Heart left ventricle (tissue), 16 donors: ENCODE data around the gene SLBP. TPM values are rescaled to one million over a fixed set of nuclear protein-coding genes. Genes with fewer than 3 reads are reported as not detected.
A peak's percentile ranks its signal among the peaks of the same experiment; 100 is the strongest.
"Not testable (repeated sequence)": the region's sequence is repeated elsewhere in the genome, so short reads cannot be mapped to it uniquely, and the experiment has no call there.

ENCODE experiments used
- ATAC-seq, 4 donors: fragments of 200-7000 bp; cut with Tn5 transposase; one replicate each; pipeline ENCODE4 v1.9.1; 2020 to 2022; ENCODE audit warnings: moderate library complexity in 4 of 4, mild to moderate bottlenecking in 3 of 4, moderate number of reproducible peaks in 1 of 4
- DNase-seq, 5 donors: peaks; one replicate each; pipeline ENCODE4 v3.0.0-alpha.2; 2020
- H3K27ac ChIP-seq, 12 donors: fragments of 200-600 bp; sonication (generic) in 4 of 12; one replicate each; pipeline versions ENCODE4 v1.5.0 to v1.8.0; 2016 to 2022; ENCODE audit warnings: mild to moderate bottlenecking in 2 of 12
- H3K27me3 ChIP-seq, 9 donors: fragments of 200-600 bp; sonication (generic) in 2 of 9; one replicate each; pipeline versions ENCODE4 v1.5.1 to v1.8.0; 2016 to 2022; ENCODE audit warnings: mild to moderate bottlenecking in 3 of 9
- H3K36me3 ChIP-seq, 9 donors: fragments of 200-600 bp; sonication (generic) in 2 of 9; one replicate each; pipeline versions ENCODE4 v1.5.0 to v1.8.0; 2018 to 2022; ENCODE audit warnings: mild to moderate bottlenecking in 2 of 9
- H3K4me1 ChIP-seq, 12 donors: fragments of 200-600 bp; sonication (generic) in 4 of 12; one replicate each; pipeline versions ENCODE4 v1.5.0 to v1.8.0; 2016 to 2022; ENCODE audit warnings: mild to moderate bottlenecking in 3 of 12
- H3K4me3 ChIP-seq, 12 donors: fragments of 200-600 bp; sonication (generic) in 4 of 12; one replicate each; pipeline versions ENCODE4 v1.5.0 to v1.8.0; 2017 to 2022; ENCODE audit warnings: mild to moderate bottlenecking in 9 of 12, moderate library complexity in 4 of 12
- H3K9me3 ChIP-seq, 12 donors: fragments of 200-600 bp; sonication (generic) in 4 of 12; one replicate each; pipeline versions ENCODE4 v1.5.0 to v1.8.0; 2016 to 2022; ENCODE audit warnings: mild to moderate bottlenecking in 1 of 12
- POLR2A ChIP-seq, 2 donors: fragments of 450-650 bp; IDR thresholded peaks; one replicate each; pipeline ENCODE4 v1.6.1; 2017; ENCODE audit warnings: antibody characterized with exemption in 2 of 2, mild to moderate bottlenecking in 2 of 2, moderate library complexity in 2 of 2
- WGBS, 4 donors: extraction: QIAGEN DNeasy Blood & Tissue Kit in 2 of 4; methylation state at CpG; one replicate each; pipeline versions ENCODE4 v1.1.5 to v1.1.7; 2013 to 2018; 5-methylcytosine and 5-hydroxymethylcytosine counted together
- intact Hi-C, 10 donors: fragments of 100-400 bp; cut with DNase I; formaldehyde crosslinking; loops; one replicate each; pipeline versions ENCODE4 v1.11.1 to v1.14.2; 2022
- polyA plus RNA-seq, 2 donors: library from polyadenylated mRNA; stranded (reverse); fragments of 200-250 nt; gene quantifications; one replicate each; pipeline ENCODE4 v1.2.3, GENCODE V29; 2013
- total RNA-seq, 9 donors: library from RNA; depleted of rRNA in 2 of 9; stranded (reverse); fragments of >200 nt in 2 of 9; fragmentation: NEBNext Ultra II Directional in 3 of 9; extraction: Animal tissue kit (Norgen Biotek cat#: 25700) in 3 of 9; gene quantifications; one replicate each; pipeline versions ENCODE4 v1.1.0 to v1.2.4, GENCODE V29; 2016 to 2023
- TF ChIP-seq, protein P1 (sequence below), 12 donors: fragments of 200-600 bp; sonication (generic) in 4 of 12; IDR thresholded peaks; one replicate each; pipeline versions ENCODE4 v1.5.0 to v1.8.0; 2018 to 2022; ENCODE audit warnings: antibody characterized with exemption in 12 of 12, mild to moderate bottlenecking in 5 of 12
- donor health status: ischemic (EF 13 %, LVEDD 7.1; RV severe dilation, severe dysfunction).
- donor health status: healthy with polysubstance abuse.
- donor health status: DM: no; HTN: yes; CAD: no.
- donor health status: DM: no; HTN: no; CAD: no.
- donor health status: ischemic (EF 25% LVEDD 6.9; RV normal size, moderate dysfunction).
- donor health status: ischemic (EF 25% LVEDD 5.7; RV mildly dilated, moderate dysfunction).
- donor health status: healthy.
- donor health status: DM: yes; HTN: yes; CAD: no.
- donor health status: ischemic (EF 35%, LVEDD 5.7; RV mildly dilated, moderate dysfunction).
- donor health status: nonischemic (EF 11% LVEDD 7.7; RV severe dilation, severe dysfunction).
- donor health status: DM: yes; HTN: yes; CAD: no.
- donor health status: PGD.
- donor health status: ischemic (EF 29% LVEDD 5.4; RV normal size, mild dysfunction).
- donor health status: nonischemic (EF 23%, LVEDD 6.1; RV moderate dilation, normal function).

SLBP gene
- total and polyA plus RNA-seq, 11 donors = 7.2 to 27.7 (median 11.7) TPM

DNA sequence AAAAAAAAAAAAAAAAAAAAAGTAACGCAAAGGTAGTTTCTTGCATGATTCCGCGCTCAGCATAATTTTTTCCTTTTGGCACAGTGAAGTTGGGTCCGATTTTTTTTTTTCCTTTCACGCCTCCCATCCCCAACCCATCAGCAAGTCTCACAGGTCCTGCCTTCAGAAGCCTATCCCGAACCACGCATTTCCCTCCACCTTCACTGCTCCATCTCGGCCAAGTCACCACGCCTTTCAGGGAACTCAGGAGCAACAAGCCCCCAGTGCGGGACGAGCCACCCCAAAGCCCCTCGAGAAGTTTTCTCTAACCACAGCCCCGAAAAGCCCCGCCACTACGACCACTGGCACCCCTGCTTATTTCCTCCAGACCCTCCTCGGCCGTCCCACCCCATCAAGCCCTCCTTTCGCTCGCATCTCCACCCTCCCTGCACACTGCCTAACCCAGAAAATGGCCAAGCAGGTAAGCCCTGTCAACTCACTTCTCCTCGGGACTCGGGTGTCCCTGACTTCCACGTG lies 1.0 kb downstream of the SLBP start:
- H3K36me3 ChIP-seq = peaks cover 0 to 19% (median 6%) of the 10 kb centered on the region in 9 donors
- ATAC-seq = no peak
- TF ChIP-seq POLR2A (IDR thresholded peaks at IDR 0.05) = no peak
- TF ChIP-seq, protein P1, sequence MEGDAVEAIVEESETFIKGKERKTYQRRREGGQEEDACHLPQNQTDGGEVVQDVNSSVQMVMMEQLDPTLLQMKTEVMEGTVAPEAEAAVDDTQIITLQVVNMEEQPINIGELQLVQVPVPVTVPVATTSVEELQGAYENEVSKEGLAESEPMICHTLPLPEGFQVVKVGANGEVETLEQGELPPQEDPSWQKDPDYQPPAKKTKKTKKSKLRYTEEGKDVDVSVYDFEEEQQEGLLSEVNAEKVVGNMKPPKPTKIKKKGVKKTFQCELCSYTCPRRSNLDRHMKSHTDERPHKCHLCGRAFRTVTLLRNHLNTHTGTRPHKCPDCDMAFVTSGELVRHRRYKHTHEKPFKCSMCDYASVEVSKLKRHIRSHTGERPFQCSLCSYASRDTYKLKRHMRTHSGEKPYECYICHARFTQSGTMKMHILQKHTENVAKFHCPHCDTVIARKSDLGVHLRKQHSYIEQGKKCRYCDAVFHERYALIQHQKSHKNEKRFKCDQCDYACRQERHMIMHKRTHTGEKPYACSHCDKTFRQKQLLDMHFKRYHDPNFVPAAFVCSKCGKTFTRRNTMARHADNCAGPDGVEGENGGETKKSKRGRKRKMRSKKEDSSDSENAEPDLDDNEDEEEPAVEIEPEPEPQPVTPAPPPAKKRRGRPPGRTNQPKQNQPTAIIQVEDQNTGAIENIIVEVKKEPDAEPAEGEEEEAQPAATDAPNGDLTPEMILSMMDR (IDR thresholded peaks at IDR 0.05) = no peak
- H3K4me1 ChIP-seq = peaks cover 0 to 57% (median 38%) of the 10 kb centered on the region in 12 donors
- 17 to 23% (median 19%) methylated on average over 22 of the region's 22 CpGs for WGBS, 4 donors
- H3K27me3 ChIP-seq = no peaks in the 10 kb centered on the region
- no peaks in the 10 kb centered on the region for H3K9me3 ChIP-seq
- no peak for DNase-seq
- peak overlapping the region; percentile 81 to 97 (median 88) for H3K4me3 ChIP-seq
- H3K27ac ChIP-seq = peak overlapping the region; percentile 98 to 100 (median 99)
- intact Hi-C loops = loop anchor here in 2 of 10 donors (5.0 kb wide), 1 partner anchor 364 kb away; the partner anchor contains the start of gene UVSSA (in 2 of the 2)

DNA sequence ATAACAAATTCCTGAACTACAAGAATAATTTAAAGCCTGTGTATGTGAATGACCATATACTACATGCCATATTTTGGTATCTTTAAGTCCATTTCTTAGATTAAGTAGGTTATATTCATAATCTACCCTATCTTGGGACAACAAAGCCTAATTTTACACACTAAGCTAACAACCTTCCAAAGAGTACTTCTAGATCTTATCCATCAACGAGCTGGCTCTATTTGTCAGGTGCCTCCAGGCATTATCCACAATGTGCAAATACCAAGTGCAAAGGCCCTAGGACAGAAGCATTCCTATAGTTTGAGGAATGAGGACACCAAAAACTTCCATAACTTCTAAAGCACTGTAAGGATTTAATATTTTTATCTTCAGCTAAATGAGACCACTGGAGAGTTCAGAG lies 3.5 kb downstream of the SLBP start:
- Histone ChIP-seq H3K4me3 (no peak overlapping the region), H3K4me1 (peaks cover 0 to 33% (median 22%) of the 10 kb centered on the region in 12 donors), H3K27ac (no peak overlapping the region), H3K9me3 (no peaks in the 10 kb centered on the region), H3K27me3 (no peaks in the 10 kb centered on the region), H3K36me3 (peaks cover 0 to 32% (median 19%) of the 10 kb centered on the region in 9 donors)
- TF ChIP-seq POLR2A (IDR thresholded peaks at IDR 0.05) = no peak
- TF ChIP-seq, protein P1 (IDR thresholded peaks at IDR 0.05) = no peak
- intact Hi-C loops = no loop called here
- no peak for DNase-seq
- WGBS, 4 donors = 14 to 43% (median 33%) methylated on average over 1 of the region's 1 CpG
- ATAC-seq = no peak

DNA sequence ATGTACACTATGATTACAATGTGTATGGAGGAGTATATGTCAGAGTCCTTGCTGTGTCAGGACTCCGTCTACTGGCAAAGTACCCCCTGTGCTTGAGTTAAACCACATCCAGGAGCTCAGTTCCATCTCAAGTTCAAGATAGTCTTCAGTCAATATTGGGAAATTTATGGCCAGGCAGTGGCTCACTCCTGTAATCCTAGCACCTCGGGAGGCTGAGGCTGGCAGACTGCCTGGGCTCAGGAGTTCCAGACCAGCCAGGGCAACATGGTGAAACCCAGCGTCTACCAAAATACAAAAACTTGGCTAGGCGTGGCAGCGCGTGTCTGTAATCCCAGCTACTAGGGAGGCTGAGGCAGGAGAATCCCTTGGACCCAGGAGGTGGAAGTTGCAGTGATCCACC lies 5.8 kb downstream of the SLBP start:
- Histone ChIP-seq H3K36me3 (peaks cover 0 to 55% (median 40%) of the 10 kb centered on the region in 9 donors), H3K4me3 (no peak overlapping the region), H3K9me3 (no peaks in the 10 kb centered on the region), H3K27ac (no peak overlapping the region), H3K4me1 (peaks cover 0 to 37% (median 13%) of the 10 kb centered on the region in 12 donors), H3K27me3 (no peaks in the 10 kb centered on the region)
- ATAC-seq = no peak
- TF ChIP-seq POLR2A (IDR thresholded peaks at IDR 0.05) = no peak
- DNase-seq = no peak
- intact Hi-C loops = no loop called here
- WGBS, 4 donors = 90 to 94% (median 93%) methylated on average over 6 of the region's 6 CpGs

DNA sequence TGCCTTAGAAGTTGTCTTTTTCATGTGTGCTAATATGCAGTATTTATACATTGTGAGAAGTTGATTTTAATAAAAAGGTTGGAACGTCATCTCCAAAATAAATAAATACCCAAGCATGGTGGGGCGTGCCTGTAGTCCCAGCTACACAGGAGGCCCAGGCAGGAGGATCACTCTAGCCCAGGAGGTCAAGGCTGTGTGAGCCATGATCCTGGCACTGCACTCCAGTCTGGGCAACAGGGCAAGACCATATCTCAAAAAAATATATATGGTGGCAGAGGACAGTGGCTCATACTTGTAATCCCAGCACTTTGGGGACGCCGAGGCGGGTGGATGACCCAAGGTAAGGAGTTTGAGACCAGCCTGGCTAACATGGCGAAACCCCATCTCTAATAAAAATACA lies 6.4 kb downstream of the SLBP start:
- ATAC-seq = no peak
- Histone ChIP-seq H3K4me1 (peaks cover 0 to 30% (median 7%) of the 10 kb centered on the region in 12 donors), H3K36me3 (peaks cover 0 to 60% (median 46%) of the 10 kb centered on the region in 9 donors), H3K4me3 (no peak overlapping the region), H3K27ac (no peak overlapping the region), H3K9me3 (no peaks in the 10 kb centered on the region), H3K27me3 (no peaks in the 10 kb centered on the region)
- DNase-seq = no peak
- intact Hi-C loops = no loop called here
- WGBS, 4 donors = 94 to 99% (median 96%) methylated on average over 6 of the region's 6 CpGs
- TF ChIP-seq POLR2A (IDR thresholded peaks at IDR 0.05) = no peak
- TF ChIP-seq, protein P1 (IDR thresholded peaks at IDR 0.05) = no peak

- Histone ChIP-seq H3K9me3 (no peaks in the 10 kb centered on the region), H3K36me3 (peaks cover 0 to 71% (median 63%) of the 10 kb centered on the region in 9 donors), H3K4me3 (no peak overlapping the region), H3K27ac (no peak overlapping the region), H3K27me3 (no peaks in the 10 kb centered on the region), H3K4me1 (peaks cover 0 to 18% (median 0%) of the 10 kb centered on the region in 12 donors)
- ATAC-seq (no peak), DNase-seq (no peak)
- 87 to 95% (median 90%) methylated on average over 1 of the region's 1 CpG for WGBS, 4 donors
- intact Hi-C loops = no loop called here
- no peak for TF ChIP-seq POLR2A (IDR thresholded peaks at IDR 0.05)
- TF ChIP-seq, protein P1 (IDR thresholded peaks at IDR 0.05) = no peak
Measured at GRCh38 chr4:1703867-1704266, 8.3 kb downstream of the SLBP start.

DNA sequence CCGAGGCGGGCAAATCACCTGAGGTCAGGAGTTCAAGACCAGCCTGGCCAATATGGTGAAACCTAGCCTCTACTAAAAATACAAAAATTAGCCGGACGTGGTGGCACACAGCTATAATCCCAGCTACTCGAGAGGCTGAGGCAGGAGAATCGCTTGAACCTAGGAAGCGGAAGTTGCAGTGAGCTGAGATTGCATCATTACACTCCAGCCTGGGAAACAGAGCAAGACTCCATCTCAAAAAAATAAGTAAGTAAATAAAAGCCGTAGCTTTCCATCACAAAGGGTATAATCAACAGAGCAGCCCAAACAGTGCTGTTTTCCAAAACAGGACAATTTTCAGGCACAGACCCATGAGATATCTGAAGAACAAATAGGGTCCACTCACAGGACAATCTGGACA lies 10.4 kb downstream of the SLBP start:
- WGBS, 4 donors = 93 to 94% (median 94%) methylated on average over 8 of the region's 8 CpGs
- H3K4me3 ChIP-seq, H3K27ac ChIP-seq, ATAC-seq, intact Hi-C loops, H3K9me3 ChIP-seq, H3K27me3 ChIP-seq, DNase-seq: not testable (repeated sequence)
- Histone ChIP-seq H3K4me1 (peaks cover 0 to 11% (median 0%) of the 10 kb centered on the region in 12 donors), H3K36me3 (peaks cover 0 to 93% (median 80%) of the 10 kb centered on the region in 9 donors)
